Left ventricle myocardium inferior (tissue), 1 donor: ENCODE measurements around the gene PKD1. TPM values are rescaled to one million over a fixed set of nuclear protein-coding genes. Genes with fewer than 3 reads are reported as not detected.

Experiments used
- DNase-seq: peaks from one replicate; pipeline ENCODE4 v3.0.0-alpha.2; 2020
- H3K27ac ChIP-seq: fragments of 200-600 bp; replicated peaks from 2 replicates; pipeline ENCODE4 v1.8.0; 2021
- H3K27me3 ChIP-seq: fragments of 200-600 bp; 2 replicates; pipeline ENCODE4 v1.8.0; 2021; ENCODE audit warnings: low read depth
- H3K36me3 ChIP-seq: fragments of 200-600 bp; 2 replicates; pipeline ENCODE4 v1.8.0; 2021
- H3K4me1 ChIP-seq: fragments of 200-600 bp; 2 replicates; pipeline ENCODE4 v1.8.0; 2021
- H3K4me3 ChIP-seq: fragments of 200-600 bp; 2 replicates; pipeline ENCODE4 v1.8.0; 2021; ENCODE audit warnings: mild to moderate bottlenecking, moderate library complexity
- H3K9me3 ChIP-seq: fragments of 200-600 bp; replicated peaks from 2 replicates; pipeline ENCODE4 v1.8.0; 2021
- CTCF ChIP-seq: fragments of 200-600 bp; IDR thresholded peaks from 2 replicates; pipeline ENCODE4 v1.8.0; 2021; ENCODE audit warnings: antibody characterized with exemption, mild to moderate bottlenecking, borderline replicate concordance
- intact Hi-C: fragments of 100-400 bp; cut with micrococcal nuclease; formaldehyde crosslinking; loops from one replicate; pipeline ENCODE4 v1.11.0; 2022
- total RNA-seq: library from RNA; stranded (reverse); fragmentation: NEBNext Ultra II Directional; extraction: Animal tissue kit (Norgen Biotek cat#: 25700); gene quantifications from one replicate; pipeline ENCODE4 v1.2.1, GENCODE V29; 2021
- donor health status: DM: no; HTN: yes; CAD: no; lungs with severe emphysema.

The PKD1 gene
- total RNA-seq, 1 donor from 2014 or later, result 83.9 TPM

DNA sequence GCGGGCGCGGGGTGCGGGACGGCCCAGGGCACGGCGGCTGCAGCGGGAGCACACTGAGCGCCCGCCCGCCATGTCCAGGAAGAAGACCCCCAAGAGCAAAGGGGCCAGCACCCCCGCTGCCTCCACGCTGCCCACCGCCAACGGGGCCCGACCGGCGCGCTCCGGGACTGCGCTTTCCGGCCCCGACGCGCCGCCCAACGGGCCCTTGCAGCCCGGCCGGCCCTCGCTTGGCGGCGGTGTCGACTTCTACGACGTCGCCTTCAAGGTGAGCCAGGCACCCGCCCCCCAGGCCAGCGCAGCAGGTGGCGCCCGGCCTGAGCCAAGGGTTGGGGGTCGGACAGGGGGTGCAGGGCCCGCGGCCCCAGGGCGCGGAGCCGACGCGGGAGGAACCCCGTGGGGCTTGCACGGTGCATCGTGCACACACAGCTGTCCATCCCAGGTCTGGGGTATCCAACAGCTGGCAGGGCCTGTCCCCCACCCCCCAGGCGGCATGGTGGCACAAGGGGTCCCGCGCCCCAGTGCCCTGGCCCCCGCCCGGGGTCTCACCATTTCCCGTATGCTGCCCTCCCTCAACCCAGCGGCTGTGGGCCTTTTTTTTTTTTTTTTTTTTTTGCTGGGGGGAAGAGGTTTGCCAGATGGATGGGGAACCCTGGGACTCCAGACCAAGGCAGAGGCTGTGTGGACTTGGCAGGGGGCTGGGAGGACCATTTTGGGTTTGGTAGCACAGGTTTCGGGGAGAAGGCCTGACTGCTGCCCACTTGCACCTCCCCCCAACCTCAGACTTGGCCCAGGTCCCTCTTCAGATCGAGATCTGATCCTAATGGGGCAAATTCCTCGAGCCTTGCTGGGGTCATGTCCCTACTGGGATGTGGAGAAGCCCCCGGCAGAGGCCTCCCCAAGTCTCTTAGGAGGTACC lies 13.3 kb upstream of the PKD1 start:
- Histone ChIP-seq H3K36me3 (peaks cover 8% of the 10 kb centered on the region), H3K9me3 (no peaks in the 10 kb centered on the region), H3K27ac (peak overlapping the region; percentile 93), H3K4me3 (peak overlapping the region; percentile 66), H3K27me3 (no peaks in the 10 kb centered on the region), H3K4me1 (peaks cover 67% of the 10 kb centered on the region)
- intact Hi-C loops, result loop anchor here (10.0 kb wide), 1 partner anchor 124 kb away; the partner anchor contains the start of gene NHERF2
- no peak for TF ChIP-seq CTCF
- DNase-seq, result no peak

- Histone ChIP-seq H3K4me3 (peak within 1 kb of the TSS; percentile 66), H3K36me3 (peaks cover 8% of the 10 kb centered on the region), H3K4me1 (peaks cover 59% of the 10 kb centered on the region), H3K9me3 (no peaks in the 10 kb centered on the region), H3K27me3 (no peaks in the 10 kb centered on the region), H3K27ac (peak within 1 kb of the TSS; percentile 93)
- intact Hi-C loops, result loop anchor here (10.0 kb wide), 1 partner anchor 123 kb away; the partner anchor contains the start of gene NHERF2
- DNase-seq, result peak; percentile 83
- no peak for TF ChIP-seq CTCF
Observed at GRCh38 chr16:2147981-2148671, 12.4 kb upstream of the PKD1 start, which contains the start of gene RAB26. RAB26 (plus strand) TSS chr16:2148625; CDS start chr16:2148784, 159 bp downstream.

DNA sequence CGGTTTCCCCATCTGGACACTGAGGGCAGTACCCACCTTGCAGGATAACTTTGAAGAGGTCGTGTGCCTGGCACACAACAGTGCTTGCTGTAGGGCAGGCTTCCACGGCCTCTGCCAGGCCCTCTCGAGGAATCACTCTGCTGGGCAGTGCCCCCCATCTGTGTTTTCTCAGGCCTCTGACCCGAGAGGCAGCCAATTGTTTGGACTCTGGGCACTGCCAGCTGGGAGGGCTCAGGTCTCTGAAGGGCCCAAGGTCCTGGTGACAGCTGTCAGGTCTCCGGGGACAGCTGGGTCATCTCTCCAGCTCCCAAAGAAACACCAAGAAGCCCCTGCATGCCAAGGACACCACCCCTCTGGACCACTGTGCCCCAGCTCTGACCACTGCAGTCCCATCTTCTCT lies 11.7 kb upstream of the PKD1 start:
- intact Hi-C loops, result loop anchor here (10.0 kb wide), 1 partner anchor 123 kb away; the partner anchor contains the start of gene NHERF2
- no peaks in the 10 kb centered on the region for H3K9me3 ChIP-seq
- no peaks in the 10 kb centered on the region for H3K27me3 ChIP-seq
- H3K27ac ChIP-seq, result peak overlapping the region; percentile 93
- H3K36me3 ChIP-seq, result peaks cover 8% of the 10 kb centered on the region
- DNase-seq, result no peak
- peak overlapping the region; percentile 66 for H3K4me3 ChIP-seq
- no peak for TF ChIP-seq CTCF
- H3K4me1 ChIP-seq, result peaks cover 51% of the 10 kb centered on the region

GRCh38 chr16:2145843-2146242 lies 10.1 kb upstream of the PKD1 start:
- Histone ChIP-seq H3K4me1 (peaks cover 36% of the 10 kb centered on the region), H3K27me3 (no peaks in the 10 kb centered on the region), H3K36me3 (peaks cover under 1% of the 10 kb centered on the region), H3K9me3 (no peaks in the 10 kb centered on the region), H3K4me3 (no peak overlapping the region), H3K27ac (no peak overlapping the region)
- TF ChIP-seq CTCF, result no peak
- DNase-seq, result no peak
- intact Hi-C loops, result loop anchor here (10.0 kb wide), 1 partner anchor 121 kb away; the partner anchor contains the start of gene NHERF2

DNA sequence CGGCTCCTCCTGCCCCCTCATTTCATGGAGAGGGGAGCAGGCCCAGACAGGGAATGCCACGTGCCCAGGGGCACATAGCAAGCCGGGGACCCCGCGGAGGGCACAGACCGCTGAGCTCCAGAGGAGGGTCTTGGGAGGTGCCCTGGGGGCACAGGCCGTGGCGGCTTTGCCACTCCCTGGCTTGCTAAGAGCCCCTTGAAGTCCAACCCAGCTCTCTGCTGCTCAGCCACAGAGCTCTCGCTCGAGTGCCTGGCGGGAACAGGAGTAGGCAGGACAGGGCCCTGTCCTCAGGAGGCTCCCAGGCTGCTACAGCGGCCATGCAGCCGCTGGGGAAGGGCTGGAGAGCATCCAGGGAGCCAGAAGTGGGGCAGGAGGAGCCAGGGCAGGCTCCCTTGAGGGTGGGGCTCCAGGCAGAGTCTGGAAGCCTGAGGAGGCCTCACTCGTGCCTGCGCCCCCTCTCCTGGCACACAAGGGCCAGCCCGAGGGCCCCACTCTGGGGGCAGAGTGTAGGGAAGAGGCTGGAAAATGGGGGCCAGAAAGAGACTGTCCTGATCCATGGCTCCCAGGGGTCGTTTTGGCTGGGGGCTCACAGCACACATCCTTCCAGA lies 8.3 kb upstream of the PKD1 start:
- Histone ChIP-seq H3K36me3 (no peaks in the 10 kb centered on the region), H3K27ac (no peak overlapping the region), H3K27me3 (no peaks in the 10 kb centered on the region), H3K4me3 (no peak overlapping the region), H3K9me3 (no peaks in the 10 kb centered on the region), H3K4me1 (peaks cover 27% of the 10 kb centered on the region)
- TF ChIP-seq CTCF, result no peak
- DNase-seq, result no peak
- intact Hi-C loops, result loop anchor here (10.0 kb wide), 1 partner anchor 119 kb away; the partner anchor contains the start of gene NHERF2
